Mesenchymal stem cell (in vitro differentiated cells and primary cell): ENCODE results near the gene UBE2QL1.

Experiments
- DNase-seq: peaks from one replicate; pipeline ENCODE4 v3.0.0-alpha.2; 2013
- H2AFZ ChIP-seq: one replicate; pipeline ENCODE4 v1.6.1; 2013; ENCODE audit warnings: low read depth, mild to moderate bottlenecking, control low read depth, inconsistent platforms, low read length, moderate library complexity
- H2AK5ac ChIP-seq: 2 replicates; pipeline ENCODE4 v1.6.1; 2013; ENCODE audit warnings: low read length, moderate library complexity, mild to moderate bottlenecking, inconsistent platforms; ENCODE audit not compliant: severe bottlenecking
- H2BK120ac ChIP-seq: one replicate; pipeline ENCODE4 v1.6.1; 2013; ENCODE audit warnings: low read depth, mild to moderate bottlenecking, inconsistent platforms, low read length, moderate library complexity
- H2BK12ac ChIP-seq, 2 experiments: one replicate each; pipeline ENCODE4 v1.6.1; 2013; ENCODE audit warnings: inconsistent platforms in 2 of 2, low read length in 2 of 2, mild to moderate bottlenecking in 2 of 2, moderate library complexity in 2 of 2, control low read depth in 1 of 2
- H2BK15ac ChIP-seq: one replicate; pipeline ENCODE4 v1.6.1; 2013; ENCODE audit warnings: mild to moderate bottlenecking, low read depth, inconsistent platforms; ENCODE audit not compliant: poor library complexity, severe bottlenecking
- H2BK5ac ChIP-seq: 2 replicates; pipeline ENCODE4 v1.6.1; 2013; ENCODE audit warnings: low read depth, mild to moderate bottlenecking, low read length, control low read depth, inconsistent platforms; ENCODE audit not compliant: poor library complexity, severe bottlenecking
- H3K14ac ChIP-seq, 2 experiments: one replicate each; pipeline ENCODE4 v1.6.1; 2013; ENCODE audit warnings: inconsistent platforms in 2 of 2, low read length in 2 of 2, control low read depth in 1 of 2, mild to moderate bottlenecking in 1 of 2, moderate library complexity in 1 of 2
- H3K18ac ChIP-seq, 2 experiments: one replicate each; pipeline ENCODE4 v1.6.1; 2013; ENCODE audit warnings: inconsistent platforms in 2 of 2, low read length in 2 of 2, control low read depth in 1 of 2, low read depth in 1 of 2, mild to moderate bottlenecking in 1 of 2
- H3K23ac ChIP-seq, 2 experiments: one replicate each; pipeline ENCODE4 v1.6.1; 2013; ENCODE audit warnings: inconsistent platforms in 2 of 2, low read length in 2 of 2, mild to moderate bottlenecking in 2 of 2, moderate library complexity in 2 of 2, control low read depth in 1 of 2
- H3K27ac ChIP-seq: 2 replicates; pipeline ENCODE4 v1.5.1; 2013; ENCODE audit warnings: mild to moderate bottlenecking, moderate library complexity, low read length, control low read depth, inconsistent platforms; ENCODE audit not compliant: poor library complexity, severe bottlenecking
- H3K27me3 ChIP-seq, 2 experiments: 2 replicates each; pipeline versions ENCODE4 v1.6.1 to v1.7.0; 2013; ENCODE audit warnings: low read length in 2 of 2, mild to moderate bottlenecking in 2 of 2, moderate library complexity in 2 of 2, control low read depth in 1 of 2, inconsistent platforms in 1 of 2; ENCODE audit not compliant: control insufficient read depth in 1 of 2, insufficient read depth in 1 of 2
- H3K36me3 ChIP-seq, 2 experiments: 2 replicates each; pipeline versions ENCODE4 v1.6.1 to v1.7.0; 2013; ENCODE audit warnings: low read length in 2 of 2, control low read depth in 1 of 2, inconsistent platforms in 1 of 2, low read depth in 1 of 2, mild to moderate bottlenecking in 1 of 2; ENCODE audit not compliant: insufficient read depth in 2 of 2, control insufficient read depth in 1 of 2
- H3K4ac ChIP-seq, 2 experiments: one replicate each; pipeline ENCODE4 v1.6.1; 2013; ENCODE audit warnings: inconsistent platforms in 2 of 2, low read length in 2 of 2, mild to moderate bottlenecking in 2 of 2, moderate library complexity in 2 of 2, control low read depth in 1 of 2, low read depth in 1 of 2
- H3K4me1 ChIP-seq: 2 replicates; pipeline ENCODE4 v1.6.1; 2013; ENCODE audit warnings: low read depth, low read length, control low read depth; ENCODE audit not compliant: control insufficient read depth, insufficient read depth
- H3K4me2 ChIP-seq: 2 replicates; pipeline ENCODE4 v1.6.1; 2013; ENCODE audit warnings: low read length, mild to moderate bottlenecking, inconsistent platforms; ENCODE audit not compliant: poor library complexity, severe bottlenecking
- H3K4me3 ChIP-seq, 2 experiments: 2 replicates each; pipeline versions ENCODE4 v1.5.1 to v1.7.0; 2013; ENCODE audit warnings: low read length in 2 of 2, mild to moderate bottlenecking in 2 of 2, control low read depth in 1 of 2, low read depth in 1 of 2; ENCODE audit not compliant: insufficient read depth in 1 of 2
- H3K79me1 ChIP-seq: replicated peaks from 2 replicates; pipeline ENCODE4 v1.6.1; 2013; ENCODE audit warnings: mild to moderate bottlenecking, control low read depth, low read length, inconsistent platforms; ENCODE audit not compliant: poor library complexity, severe bottlenecking
- H3K9ac ChIP-seq: 2 replicates; pipeline ENCODE4 v1.7.0; 2013; ENCODE audit warnings: mild to moderate bottlenecking, low read length, moderate library complexity
- H3K9me3 ChIP-seq: 2 replicates; pipeline ENCODE4 v1.7.0; 2013; ENCODE audit warnings: mild to moderate bottlenecking, low read length; ENCODE audit not compliant: control insufficient read depth
- H4K8ac ChIP-seq: one replicate; pipeline ENCODE4 v1.6.1; 2013; ENCODE audit warnings: inconsistent platforms, mild to moderate bottlenecking, low read length, moderate library complexity
- H4K91ac ChIP-seq: one replicate; pipeline ENCODE4 v1.6.1; 2013; ENCODE audit warnings: mild to moderate bottlenecking, low read length, inconsistent platforms
- WGBS: methylation state at CpG from one replicate; pipeline ENCODE4 v1.1.7; 2013; ENCODE audit warnings: mixed read lengths; 5-methylcytosine and 5-hydroxymethylcytosine counted together

UBE2QL1 gene

GRCh38 chr5:6403416-6403815, 45.2 kb upstream of the UBE2QL1 start:
- H3K9me3 ChIP-seq, result no peaks in the 10 kb centered on the region
- no peak overlapping the region for H2BK120ac ChIP-seq
- H3K18ac ChIP-seq, result no peak overlapping the region
- H3K36me3 ChIP-seq, result no peaks in the 10 kb centered on the region
- no peak overlapping the region for H2AK5ac ChIP-seq
- H3K4me1 ChIP-seq, result no peaks in the 10 kb centered on the region
- H3K27ac ChIP-seq, result no peak overlapping the region
- H4K8ac ChIP-seq, result no peak overlapping the region
- WGBS, result 96% methylated on average over 2 of the region's 4 CpGs
- H4K91ac ChIP-seq, result no peak overlapping the region
- DNase-seq, result no peak
- H3K14ac ChIP-seq, result no peak overlapping the region
- H2BK5ac ChIP-seq, result no peak overlapping the region
- no peaks in the 10 kb centered on the region for H3K79me1 ChIP-seq
- peaks cover 0 to 5% of the 10 kb centered on the region in 2 experiments for H3K27me3 ChIP-seq
- no peak overlapping the region for H3K4me2 ChIP-seq
- no peak overlapping the region for H2AFZ ChIP-seq
- H2BK12ac ChIP-seq, result no peak overlapping the region
- H3K9ac ChIP-seq, result no peak overlapping the region
- no peak overlapping the region for H3K23ac ChIP-seq
- H3K4me3 ChIP-seq, result no peak overlapping the region
- no peak overlapping the region for H2BK15ac ChIP-seq
- H3K4ac ChIP-seq, result no peak overlapping the region

DNA sequence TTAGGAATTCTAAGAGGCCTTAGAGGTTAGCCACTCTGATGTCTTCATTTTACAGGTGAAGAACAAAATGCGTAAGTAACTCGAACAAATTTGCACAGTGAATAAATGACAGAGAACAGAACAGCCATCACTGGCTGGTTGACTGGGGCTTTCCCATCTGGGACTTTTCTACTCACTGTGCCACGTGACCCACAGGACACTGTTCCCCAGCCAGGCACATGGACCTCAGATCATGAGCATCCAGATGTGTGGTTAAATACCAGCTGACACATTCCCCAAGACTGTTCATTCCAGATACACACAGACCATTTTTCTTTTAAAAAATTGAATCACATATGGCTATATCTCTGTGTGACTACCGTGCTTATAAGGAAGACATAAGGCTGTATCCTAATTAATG, 44.5 kb upstream of the UBE2QL1 start:
- no peak overlapping the region for H3K14ac ChIP-seq
- no peaks in the 10 kb centered on the region for H3K4me1 ChIP-seq
- H3K4me2 ChIP-seq, result no peak overlapping the region
- H3K9me3 ChIP-seq, result peaks cover 2% of the 10 kb centered on the region
- H4K91ac ChIP-seq, result no peak overlapping the region
- H2AFZ ChIP-seq, result no peak overlapping the region
- no peak overlapping the region for H3K4ac ChIP-seq
- H2BK12ac ChIP-seq, result no peak overlapping the region
- no peak overlapping the region for H2AK5ac ChIP-seq
- H2BK5ac ChIP-seq, result no peak overlapping the region
- H3K4me3 ChIP-seq, result no peak overlapping the region
- H4K8ac ChIP-seq, result no peak overlapping the region
- no peak overlapping the region for H2BK120ac ChIP-seq
- no peak for DNase-seq
- H3K18ac ChIP-seq, result no peak overlapping the region
- H3K27me3 ChIP-seq, result peaks cover 0 to 5% of the 10 kb centered on the region in 2 experiments
- no peak overlapping the region for H3K9ac ChIP-seq
- WGBS, result 86% methylated on average over 3 of the region's 4 CpGs
- H3K36me3 ChIP-seq, result no peaks in the 10 kb centered on the region
- H3K23ac ChIP-seq, result no peak overlapping the region
- no peaks in the 10 kb centered on the region for H3K79me1 ChIP-seq
- H3K27ac ChIP-seq, result no peak overlapping the region
- H2BK15ac ChIP-seq, result no peak overlapping the region

GRCh38 chr5:6405591-6405990, 43.1 kb upstream of the UBE2QL1 start:
- no peak overlapping the region for H2BK5ac ChIP-seq
- WGBS, result 81% methylated on average over 4 of the region's 4 CpGs

GRCh38 chr5:6407558-6408259, 41.0 kb upstream of the UBE2QL1 start:
- Histone ChIP-seq H2BK12ac (no peak overlapping the region), H3K27ac (no peak overlapping the region), H3K79me1 (no peaks in the 10 kb centered on the region), H2BK120ac (no peak overlapping the region), H3K4me1 (no peaks in the 10 kb centered on the region), H3K4me2 (no peak overlapping the region), H3K4me3 (no peak overlapping the region), H2AFZ (no peak overlapping the region), H4K8ac (no peak overlapping the region), H3K9me3 (peaks cover 5% of the 10 kb centered on the region), H3K36me3 (no peaks in the 10 kb centered on the region), H3K9ac (no peak overlapping the region), H3K18ac (no peak overlapping the region), H2AK5ac (no peak overlapping the region), H3K27me3 (peaks cover 0 to 6% of the 10 kb centered on the region in 2 experiments), H3K4ac (no peak overlapping the region), H3K14ac (no peak overlapping the region), H2BK15ac (no peak overlapping the region), H4K91ac (no peak overlapping the region), H3K23ac (no peak overlapping the region), H2BK5ac (no peak overlapping the region)
- WGBS, result 70% methylated on average over 5 of the region's 6 CpGs
- DNase-seq, result no peak

More at GRCh38 chr5:6405591-6405990, 43.1 kb upstream of the UBE2QL1 start:
- Histone ChIP-seq H3K27ac (no peak overlapping the region), H2BK12ac (no peak overlapping the region), H3K9me3 (peaks cover 5% of the 10 kb centered on the region), H2AFZ (no peak overlapping the region), H3K23ac (no peak overlapping the region), H2BK120ac (no peak overlapping the region), H4K8ac (no peak overlapping the region), H3K27me3 (peaks cover 0 to under 1% of the 10 kb centered on the region in 2 experiments), H3K9ac (no peak overlapping the region), H3K18ac (no peak overlapping the region), H2BK15ac (no peak overlapping the region), H3K4me3 (no peak overlapping the region), H4K91ac (no peak overlapping the region), H3K36me3 (no peaks in the 10 kb centered on the region), H3K4me1 (no peaks in the 10 kb centered on the region), H3K14ac (no peak overlapping the region), H3K4ac (no peak overlapping the region), H3K4me2 (no peak overlapping the region), H3K79me1 (no peaks in the 10 kb centered on the region), H2AK5ac (no peak overlapping the region)
- no peak for DNase-seq
